ENCODE measurements around the gene PCNT. TPM values are rescaled to one million over a fixed set of nuclear protein-coding genes. Genes with fewer than 3 reads are reported as not detected.
"Not testable (repeated sequence)": the region's sequence is repeated elsewhere in the genome, so short reads cannot be mapped to it uniquely, and the experiment has no call there.

PCNT gene
- total RNA-seq, 3 donors from 2014 or later: 29.4 to 33.1 (median 31.0) TPM

GRCh38 chr21:46369520-46370235 lies 45.7 kb downstream of the PCNT start:
- Mint-ChIP-seq H3K4me1 (ENCODE audit: low read depth) (peaks cover 17% of the 10 kb centered on the region), H3K36me3 (ENCODE audit: insufficient read depth) (peaks cover 14% of the 10 kb centered on the region), H3K4me3 (no peak overlapping the region), H3K9me3 (no peaks in the 10 kb centered on the region), H3K27me3 (ENCODE audit: low read depth) (no peaks in the 10 kb centered on the region)
- DNase-seq (no peak), ATAC-seq (no peak)

GRCh38 chr21:46371204-46372013 lies 47.5 kb downstream of the PCNT start:
- no peak for DNase-seq

DNA sequence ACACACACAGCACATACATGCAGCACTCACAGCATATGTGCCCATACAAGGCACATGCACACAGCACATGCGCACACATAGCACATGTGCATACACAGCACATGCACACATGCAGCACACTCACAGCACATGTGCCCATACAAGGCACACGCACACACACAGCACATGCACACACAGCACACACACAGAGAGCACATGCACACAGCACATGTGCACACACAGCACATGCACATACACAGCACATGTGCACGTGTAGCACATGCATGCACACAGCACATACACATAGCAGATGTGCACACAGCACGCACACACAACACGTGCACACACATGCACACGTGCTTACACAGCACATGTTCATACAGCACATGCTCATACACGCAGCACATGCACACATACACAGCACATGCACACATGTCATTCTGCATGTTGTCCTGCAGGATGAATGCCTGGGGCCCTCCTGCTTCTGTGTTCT lies 48.1 kb downstream of the PCNT start:
- Mint-ChIP-seq H3K9me3 (no peaks in the 10 kb centered on the region), H3K4me1 (ENCODE audit: low read depth) (peaks cover 17% of the 10 kb centered on the region), H3K36me3 (ENCODE audit: insufficient read depth) (peaks cover 8% of the 10 kb centered on the region), H3K27me3 (ENCODE audit: low read depth) (no peaks in the 10 kb centered on the region), H3K4me3 (no peak overlapping the region)
- DNase-seq (no peak), ATAC-seq (no peak)

More at GRCh38 chr21:46371204-46372013, 47.5 kb downstream of the PCNT start:
- H3K4me1 Mint-ChIP-seq (ENCODE audit: low read depth): peaks cover 17% of the 10 kb centered on the region
- H3K9me3 Mint-ChIP-seq: no peaks in the 10 kb centered on the region
- H3K27me3 Mint-ChIP-seq (ENCODE audit: low read depth): no peaks in the 10 kb centered on the region
- no peak overlapping the region for H3K4me3 Mint-ChIP-seq
- peaks cover 10% of the 10 kb centered on the region for H3K36me3 Mint-ChIP-seq (ENCODE audit: insufficient read depth)
- no peak for ATAC-seq

GRCh38 chr21:46372947-46373346 lies 49.0 kb downstream of the PCNT start:
- DNase-seq; H3K27me3 Mint-ChIP-seq (ENCODE audit: low read depth); ATAC-seq; H3K9me3 Mint-ChIP-seq; H3K4me3 Mint-ChIP-seq: not testable (repeated sequence)
- H3K36me3 Mint-ChIP-seq (ENCODE audit: insufficient read depth): peaks cover 12% of the 10 kb centered on the region
- peaks cover 17% of the 10 kb centered on the region for H3K4me1 Mint-ChIP-seq (ENCODE audit: low read depth)

DNA sequence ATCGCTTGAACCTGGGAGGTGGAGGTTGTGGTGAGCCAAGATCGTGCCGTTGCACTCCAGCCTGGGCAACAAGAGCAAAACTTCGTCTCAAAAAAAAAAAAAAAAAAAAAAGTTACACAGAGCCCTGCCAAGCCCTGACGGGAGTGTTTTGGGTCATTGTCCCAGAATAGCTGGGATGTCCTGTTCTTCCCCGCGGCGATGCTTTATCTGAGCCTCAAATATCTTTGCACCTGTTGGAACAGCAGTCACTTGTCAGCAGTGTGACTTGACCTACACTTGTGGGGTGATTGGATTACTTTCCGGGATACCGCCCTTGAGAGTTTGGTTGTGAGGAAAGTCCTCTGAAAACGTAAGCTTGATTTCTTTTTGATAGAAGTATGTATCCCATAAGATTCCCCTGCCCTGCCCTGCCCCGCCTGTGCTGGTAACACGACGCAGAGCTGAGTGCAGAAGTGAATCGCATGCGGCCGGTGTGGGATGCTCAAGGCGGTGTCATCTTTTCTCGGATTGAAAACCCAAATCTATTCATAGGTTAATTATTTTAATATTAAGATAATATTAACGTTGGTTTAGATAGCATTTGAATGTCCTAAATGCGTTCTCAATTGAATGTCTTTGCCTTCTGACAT lies 50.9 kb downstream of the PCNT start:
- ATAC-seq: no peak
- H3K36me3 Mint-ChIP-seq (ENCODE audit: insufficient read depth): peaks cover 25% of the 10 kb centered on the region
- H3K27me3 Mint-ChIP-seq (ENCODE audit: low read depth): no peaks in the 10 kb centered on the region
- no peaks in the 10 kb centered on the region for H3K9me3 Mint-ChIP-seq
- no peaks in the 10 kb centered on the region for H3K4me1 Mint-ChIP-seq (ENCODE audit: low read depth)
- DNase-seq: no peak
- no peak overlapping the region for H3K4me3 Mint-ChIP-seq

- no peaks in the 10 kb centered on the region for H3K27me3 Mint-ChIP-seq (ENCODE audit: low read depth)
- ATAC-seq (no peak), DNase-seq (no peak)
- no peaks in the 10 kb centered on the region for H3K9me3 Mint-ChIP-seq
- no peaks in the 10 kb centered on the region for H3K4me1 Mint-ChIP-seq (ENCODE audit: low read depth)
- H3K4me3 Mint-ChIP-seq: no peak overlapping the region
- H3K36me3 Mint-ChIP-seq (ENCODE audit: insufficient read depth): peaks cover 25% of the 10 kb centered on the region
Measured at GRCh38 chr21:46375560-46376230, 51.7 kb downstream of the PCNT start.

- no peaks in the 10 kb centered on the region for H3K9me3 Mint-ChIP-seq
- H3K27me3 Mint-ChIP-seq (ENCODE audit: low read depth): no peaks in the 10 kb centered on the region
- no peak overlapping the region for H3K4me3 Mint-ChIP-seq
- DNase-seq (no peak), ATAC-seq (no peak)
- no peaks in the 10 kb centered on the region for H3K4me1 Mint-ChIP-seq (ENCODE audit: low read depth)
- peaks cover 25% of the 10 kb centered on the region for H3K36me3 Mint-ChIP-seq (ENCODE audit: insufficient read depth)
Measured at GRCh38 chr21:46376231-46376628, 52.3 kb downstream of the PCNT start.

DNA sequence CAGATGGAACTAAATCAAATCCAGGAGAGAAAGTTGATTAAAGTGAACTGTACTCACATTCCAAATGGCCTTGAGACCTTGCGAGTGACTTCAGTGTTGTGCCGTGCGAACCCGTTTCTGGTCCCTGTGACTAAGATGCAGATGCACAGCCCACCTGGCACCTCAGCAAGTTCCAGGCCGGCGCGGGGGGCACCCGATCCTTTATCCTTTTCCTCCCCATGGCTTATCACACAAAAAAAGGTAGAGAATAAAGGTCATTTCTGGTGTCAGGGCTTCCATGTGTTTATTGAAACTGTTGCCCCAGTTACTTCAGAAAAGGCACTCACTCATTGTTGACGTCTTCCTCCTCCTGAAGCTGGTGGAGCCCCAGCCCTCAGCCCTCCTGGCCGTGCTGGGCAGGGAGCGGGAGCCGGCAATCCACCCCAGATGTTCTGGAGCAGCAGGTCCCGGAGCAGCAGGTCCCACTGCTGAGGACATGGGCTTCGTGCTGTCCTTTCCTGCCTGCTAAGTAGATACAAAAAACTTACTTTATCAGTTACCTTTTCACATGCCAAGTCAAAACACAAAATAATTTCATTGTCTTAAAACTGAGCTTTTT lies 53.0 kb downstream of the PCNT start:
- DNase-seq (no peak), ATAC-seq (no peak)
- Mint-ChIP-seq H3K9me3 (no peaks in the 10 kb centered on the region), H3K36me3 (ENCODE audit: insufficient read depth) (peaks cover 26% of the 10 kb centered on the region), H3K27me3 (ENCODE audit: low read depth) (no peaks in the 10 kb centered on the region), H3K4me1 (ENCODE audit: low read depth) (no peaks in the 10 kb centered on the region), H3K4me3 (no peak overlapping the region)

GRCh38 chr21:46377789-46378188 lies 53.8 kb downstream of the PCNT start:
- Mint-ChIP-seq H3K9me3 (no peaks in the 10 kb centered on the region), H3K36me3 (ENCODE audit: insufficient read depth) (peaks cover 29% of the 10 kb centered on the region), H3K4me3 (no peak overlapping the region), H3K27me3 (ENCODE audit: low read depth) (no peaks in the 10 kb centered on the region), H3K4me1 (ENCODE audit: low read depth) (no peaks in the 10 kb centered on the region)
- ATAC-seq (no peak), DNase-seq (no peak)

DNA sequence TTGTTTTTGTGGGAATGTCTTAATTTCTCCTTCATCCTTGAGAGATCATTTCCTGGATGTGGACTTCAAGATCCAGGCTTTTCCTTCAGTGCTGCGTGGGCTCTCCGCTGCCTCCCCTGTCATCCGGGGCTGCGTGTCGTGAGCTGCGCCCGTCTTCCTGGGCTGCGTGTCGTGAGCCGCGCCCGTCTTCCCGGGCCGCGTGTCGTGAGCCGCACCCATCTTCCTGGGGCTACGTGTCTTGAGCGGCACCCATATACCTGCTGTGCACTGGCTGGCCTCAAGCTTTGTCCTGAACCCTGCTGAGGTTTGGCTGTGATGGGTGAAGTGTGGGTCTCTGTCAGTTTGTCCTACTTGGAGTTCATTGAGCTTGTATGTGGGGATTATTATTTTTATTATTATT lies 55.1 kb downstream of the PCNT start:
- Mint-ChIP-seq H3K4me3 (no peak overlapping the region), H3K36me3 (ENCODE audit: insufficient read depth) (peaks cover 27% of the 10 kb centered on the region), H3K4me1 (ENCODE audit: low read depth) (no peaks in the 10 kb centered on the region), H3K9me3 (no peaks in the 10 kb centered on the region), H3K27me3 (ENCODE audit: low read depth) (no peaks in the 10 kb centered on the region)
- ATAC-seq: no peak
- DNase-seq: no peak

- no peak overlapping the region for H3K4me3 Mint-ChIP-seq
- no peaks in the 10 kb centered on the region for H3K27me3 Mint-ChIP-seq (ENCODE audit: low read depth)
- H3K4me1 Mint-ChIP-seq (ENCODE audit: low read depth): no peaks in the 10 kb centered on the region
- ATAC-seq (no peak), DNase-seq (no peak)
- H3K36me3 Mint-ChIP-seq (ENCODE audit: insufficient read depth): peaks cover 32% of the 10 kb centered on the region
- no peaks in the 10 kb centered on the region for H3K9me3 Mint-ChIP-seq
Measured at GRCh38 chr21:46379691-46380090, 55.7 kb downstream of the PCNT start.

DNA sequence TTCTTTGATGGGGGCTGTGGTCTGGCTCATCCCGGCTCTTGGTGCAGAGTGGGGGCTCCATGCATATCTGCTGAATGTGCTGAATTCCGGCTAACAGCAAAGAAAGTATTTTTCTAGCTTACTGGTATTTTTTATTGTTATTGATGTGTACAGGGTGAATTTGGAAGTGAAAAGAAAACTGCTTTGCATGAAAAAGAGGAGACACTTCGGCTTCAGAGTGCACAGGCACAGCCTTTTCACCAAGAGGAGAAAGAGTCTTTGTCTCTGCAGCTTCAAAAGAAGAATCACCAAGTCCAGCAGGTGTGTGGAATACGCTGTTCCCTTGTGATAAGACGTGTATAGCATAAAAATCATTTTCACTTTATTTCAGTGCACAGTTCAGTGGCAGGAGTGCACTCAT lies 57.6 kb downstream of the PCNT start:
- Mint-ChIP-seq H3K4me3 (no peak overlapping the region), H3K4me1 (ENCODE audit: low read depth) (no peaks in the 10 kb centered on the region), H3K36me3 (ENCODE audit: insufficient read depth) (peaks cover 35% of the 10 kb centered on the region), H3K9me3 (no peaks in the 10 kb centered on the region), H3K27me3 (ENCODE audit: low read depth) (no peaks in the 10 kb centered on the region)
- DNase-seq (no peak), ATAC-seq (no peak)

DNA sequence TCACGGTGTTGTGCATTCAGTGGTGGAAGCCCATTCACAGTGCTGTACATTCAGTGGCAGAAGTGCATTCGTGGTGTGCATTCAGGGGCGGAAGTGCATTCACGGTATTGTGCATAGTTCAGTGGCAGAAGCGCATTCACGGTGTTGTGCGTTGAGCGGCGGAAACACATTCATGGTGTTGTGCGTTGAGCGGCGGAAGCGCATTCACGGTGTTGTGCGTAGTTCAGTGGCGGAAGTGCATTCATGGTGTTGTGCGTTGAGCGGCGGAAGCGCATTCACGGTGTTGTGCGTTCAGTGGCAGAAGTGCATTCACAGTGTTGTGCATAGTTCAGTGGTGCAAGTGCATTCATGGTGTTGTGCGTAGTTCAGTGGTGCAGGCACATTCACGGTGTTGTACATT lies 60.6 kb downstream of the PCNT start:
- Mint-ChIP-seq H3K27me3 (ENCODE audit: low read depth) (no peaks in the 10 kb centered on the region), H3K4me1 (ENCODE audit: low read depth) (no peaks in the 10 kb centered on the region), H3K4me3 (no peak overlapping the region), H3K9me3 (no peaks in the 10 kb centered on the region), H3K36me3 (ENCODE audit: insufficient read depth) (peaks cover 23% of the 10 kb centered on the region)
- ATAC-seq (no peak), DNase-seq (no peak)

Data from activated T-cell treated with anti-CD3 and anti-CD28 coated beads, Interleukin-2, amount 50 U/mL, for 4 hours (primary cell).